ENCODE data around the gene ZNF579.

ZNF579 gene

DNA sequence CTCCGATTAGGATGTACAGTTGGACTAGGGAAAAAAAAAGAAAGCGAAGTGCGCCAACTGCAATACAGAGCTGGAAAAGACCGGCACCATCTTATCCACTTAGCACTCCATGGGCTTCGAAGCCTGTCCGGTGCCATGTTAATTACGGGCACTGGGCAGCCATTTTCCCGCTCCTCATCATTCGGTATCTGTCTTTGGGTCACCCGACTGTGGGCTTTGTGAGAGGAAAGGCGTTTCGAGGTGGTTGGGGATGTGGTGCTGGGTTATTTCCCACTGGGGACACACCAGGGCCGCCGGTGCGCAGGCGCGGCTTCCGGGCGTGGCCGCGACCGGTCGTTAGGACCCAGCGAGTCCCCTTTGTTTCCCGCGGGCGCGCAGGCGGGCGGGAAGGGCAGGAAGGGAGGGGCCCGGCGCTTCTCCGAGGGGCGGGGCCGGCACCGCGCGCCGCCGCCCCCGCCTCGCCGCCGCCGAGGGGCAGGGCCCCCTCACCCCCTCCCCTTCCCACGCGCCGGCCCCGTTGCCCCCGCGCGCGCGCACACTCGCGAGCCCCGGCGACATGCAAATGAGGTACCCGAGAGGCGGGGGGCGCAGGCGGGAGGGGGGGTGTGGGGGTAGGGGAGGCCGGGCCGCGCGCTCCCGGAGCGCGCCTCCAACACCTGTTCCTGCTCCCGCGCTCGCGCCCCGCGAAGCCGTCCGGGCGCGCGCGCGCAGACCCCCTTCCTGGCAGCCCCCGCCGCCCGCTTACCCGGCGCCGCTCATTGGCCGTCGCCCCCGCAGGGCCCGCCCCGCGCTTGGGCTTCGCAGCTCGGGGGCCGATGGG, 19.4 kb upstream of the ZNF579 start, which contains the start of gene ZNF524:
TSS of gene ZNF524 (plus strand) at position 447 of the 820 bp plus-strand sequence. CDS start 1,825 bp downstream, outside the sequence.
- peak within 1 kb of the TSS; percentile 68 to 83 for H3K4me3 ChIP-seq (replicated peaks in 1 of 2; ENCODE audit: low read depth in 2 of 2, low read length in 2 of 2)
- DNase-seq (ENCODE audit: low read depth in 2 of 2), result peak; percentile 89 to 93
- TF ChIP-seq, protein P1, sequence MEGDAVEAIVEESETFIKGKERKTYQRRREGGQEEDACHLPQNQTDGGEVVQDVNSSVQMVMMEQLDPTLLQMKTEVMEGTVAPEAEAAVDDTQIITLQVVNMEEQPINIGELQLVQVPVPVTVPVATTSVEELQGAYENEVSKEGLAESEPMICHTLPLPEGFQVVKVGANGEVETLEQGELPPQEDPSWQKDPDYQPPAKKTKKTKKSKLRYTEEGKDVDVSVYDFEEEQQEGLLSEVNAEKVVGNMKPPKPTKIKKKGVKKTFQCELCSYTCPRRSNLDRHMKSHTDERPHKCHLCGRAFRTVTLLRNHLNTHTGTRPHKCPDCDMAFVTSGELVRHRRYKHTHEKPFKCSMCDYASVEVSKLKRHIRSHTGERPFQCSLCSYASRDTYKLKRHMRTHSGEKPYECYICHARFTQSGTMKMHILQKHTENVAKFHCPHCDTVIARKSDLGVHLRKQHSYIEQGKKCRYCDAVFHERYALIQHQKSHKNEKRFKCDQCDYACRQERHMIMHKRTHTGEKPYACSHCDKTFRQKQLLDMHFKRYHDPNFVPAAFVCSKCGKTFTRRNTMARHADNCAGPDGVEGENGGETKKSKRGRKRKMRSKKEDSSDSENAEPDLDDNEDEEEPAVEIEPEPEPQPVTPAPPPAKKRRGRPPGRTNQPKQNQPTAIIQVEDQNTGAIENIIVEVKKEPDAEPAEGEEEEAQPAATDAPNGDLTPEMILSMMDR (IDR thresholded peaks at IDR 0.05; ENCODE audit: low read depth, low read length), result no peak

DNA sequence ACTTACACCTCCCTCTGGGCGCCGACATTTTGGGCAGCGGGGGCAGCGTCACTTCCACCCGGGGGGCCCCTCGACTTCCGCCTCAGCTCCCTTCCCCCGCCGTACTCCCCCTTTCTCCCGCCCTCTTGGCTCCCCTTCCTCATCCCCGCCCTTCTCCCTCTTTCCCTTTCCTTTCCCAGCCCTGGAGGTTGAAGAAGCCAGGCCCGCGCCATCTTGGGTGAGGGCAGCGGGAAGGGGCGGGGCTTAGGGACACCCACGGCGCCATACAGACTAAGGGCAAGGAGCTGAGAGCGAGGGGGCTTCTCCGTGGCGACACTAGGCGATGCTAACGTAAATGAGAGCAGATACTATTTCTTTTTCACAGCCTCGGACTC, 18.8 kb upstream of the ZNF579 start, which contains the start of gene FIZ1:
TSS of gene FIZ1 (minus strand) at position 50 of the 374 bp plus-strand sequence. CDS start 1,652 bp downstream, outside the sequence.
- peak within 1 kb of the TSS; percentile 68 to 83 for H3K4me3 ChIP-seq (replicated peaks in 1 of 2; ENCODE audit: low read depth in 2 of 2, low read length in 2 of 2)
- TF ChIP-seq, protein P1 (IDR thresholded peaks at IDR 0.05; ENCODE audit: low read depth, low read length), result no peak
- DNase-seq (ENCODE audit: low read depth in 2 of 2), result peak; percentile 99 to 100

DNA sequence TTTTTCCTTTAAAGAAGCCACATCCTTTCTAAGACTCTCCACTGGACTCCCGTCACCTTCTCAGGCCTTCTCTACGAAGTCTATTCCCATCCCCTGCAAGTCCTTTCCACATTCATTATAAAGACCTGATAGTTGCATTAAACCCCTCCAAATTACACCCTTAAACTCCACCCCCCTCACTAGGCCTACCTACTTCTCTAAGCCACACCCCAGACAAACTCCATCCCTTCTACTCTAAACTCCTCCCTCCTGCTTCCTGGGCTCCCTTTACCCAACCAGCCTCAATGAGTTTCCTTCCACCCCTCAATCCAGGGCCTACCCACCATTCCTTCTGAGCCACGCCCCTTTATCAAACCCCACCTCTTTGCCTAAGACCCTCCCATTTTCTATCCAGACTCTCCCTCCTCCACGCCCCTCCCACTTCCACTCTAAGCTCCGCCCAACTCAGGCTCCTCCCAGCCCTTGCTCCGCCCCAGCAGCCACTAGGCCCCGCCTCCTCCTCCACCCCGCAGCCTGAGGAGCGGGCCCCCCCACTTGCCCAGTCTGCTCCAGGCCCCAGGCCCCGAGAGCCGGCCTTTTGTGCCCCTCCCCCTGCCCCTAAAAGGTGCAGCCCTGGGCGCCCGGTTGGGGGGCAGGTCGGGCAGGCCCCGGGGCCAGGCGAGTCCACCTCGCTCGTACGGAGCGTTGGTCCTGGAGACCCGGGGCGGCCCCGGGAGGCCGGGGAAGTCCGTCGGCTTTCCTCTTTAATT, 18.2 kb upstream of the ZNF579 start:
- peak; percentile 98 to 99 for DNase-seq (ENCODE audit: low read depth in 2 of 2)
- peak overlapping the region; percentile 68 to 83 for H3K4me3 ChIP-seq (replicated peaks in 1 of 2; ENCODE audit: low read depth in 2 of 2, low read length in 2 of 2)
- TF ChIP-seq, protein P1 (IDR thresholded peaks at IDR 0.05; ENCODE audit: low read depth, low read length), result no peak

DNA sequence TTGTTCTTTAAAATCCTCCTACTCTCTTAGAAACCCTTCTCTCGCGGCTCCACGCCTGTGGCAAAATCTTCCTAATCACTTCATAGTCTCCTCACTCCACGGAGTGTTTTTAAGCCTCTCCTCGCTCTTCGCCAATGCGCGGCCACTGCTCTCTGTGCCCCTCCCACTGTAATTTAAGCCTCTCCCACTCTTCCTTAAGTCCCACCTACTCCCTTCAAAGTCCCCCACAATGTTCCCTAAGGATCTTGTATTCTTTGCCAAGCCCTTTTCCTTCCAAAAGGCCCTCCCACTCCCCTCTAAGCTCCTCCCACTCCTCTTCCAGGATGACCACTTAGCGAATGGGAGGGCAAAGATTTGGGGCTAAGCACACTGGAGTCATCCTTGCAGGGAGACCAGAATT, 17.4 kb upstream of the ZNF579 start:
- TF ChIP-seq, protein P1 (IDR thresholded peaks at IDR 0.05; ENCODE audit: low read depth, low read length), result no peak
- no peak for DNase-seq (ENCODE audit: low read depth in 2 of 2)
- no peak overlapping the region for H3K4me3 ChIP-seq (replicated peaks in 1 of 2; ENCODE audit: low read depth in 2 of 2, low read length in 2 of 2)

DNA sequence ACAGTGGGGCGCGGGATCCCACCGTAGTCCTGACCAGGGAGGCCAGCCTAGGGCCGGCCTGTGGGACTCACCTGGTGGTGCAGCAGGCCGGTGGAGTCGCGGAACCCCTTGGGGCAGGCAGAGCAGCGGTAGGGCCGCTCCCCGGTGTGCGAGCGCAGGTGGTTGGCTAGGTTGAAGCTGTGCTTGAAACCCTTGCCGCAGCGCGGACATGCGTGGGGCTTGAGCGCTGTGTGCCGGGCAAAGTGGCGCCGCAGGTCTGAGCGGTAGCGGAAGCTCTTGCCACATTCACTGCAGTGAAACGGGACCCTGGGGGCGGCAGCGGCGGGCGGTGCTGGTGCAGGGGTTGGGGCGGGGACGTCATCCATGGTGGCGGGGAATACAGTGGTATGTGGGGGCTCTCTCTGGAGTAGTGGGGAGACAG, 16.9 kb upstream of the ZNF579 start:
- no peak overlapping the region for H3K4me3 ChIP-seq (replicated peaks in 1 of 2; ENCODE audit: low read depth in 2 of 2, low read length in 2 of 2)
- DNase-seq (ENCODE audit: low read depth in 2 of 2), result no peak
- TF ChIP-seq, protein P1 (IDR thresholded peaks at IDR 0.05; ENCODE audit: low read depth, low read length), result no peak

DNA sequence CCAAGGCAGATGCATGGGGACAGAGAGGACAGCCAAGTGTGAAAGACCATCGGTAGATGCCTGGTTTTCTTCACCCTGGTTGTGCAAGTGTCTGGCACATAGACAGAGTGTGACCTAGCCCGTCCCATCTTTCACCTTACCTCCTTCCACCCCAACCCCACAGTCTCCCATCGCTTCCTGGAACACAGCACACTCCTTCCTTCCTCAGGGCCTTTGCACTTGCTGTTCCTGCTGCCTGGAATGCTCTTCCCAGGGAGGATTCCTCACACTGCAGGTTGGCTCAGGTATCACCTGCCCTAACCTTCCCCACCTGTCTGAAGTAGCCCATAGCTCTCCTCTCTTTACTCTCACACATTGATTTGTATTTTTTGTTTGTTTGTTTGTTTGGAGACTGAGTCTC, 15.7 kb upstream of the ZNF579 start:
- no peak overlapping the region for H3K4me3 ChIP-seq (replicated peaks in 1 of 2; ENCODE audit: low read depth in 2 of 2, low read length in 2 of 2)
- TF ChIP-seq, protein P1 (IDR thresholded peaks at IDR 0.05; ENCODE audit: low read depth, low read length), result no peak
- no peak for DNase-seq (ENCODE audit: low read depth in 2 of 2)

Measured in cardiac fibroblast (primary cell).